Hindlimb muscle (tissue), 1 donor: Measurements from ENCODE around the gene PDE9A. TPM values are rescaled to one million over a fixed set of nuclear protein-coding genes. Genes with fewer than 3 reads are reported as not detected.

Experiments
- DNase-seq: peaks from one replicate; pipeline ENCODE4 v3.0.0-alpha.2; 2013
- polyA plus RNA-seq: library from polyadenylated mRNA; unstranded; fragments of 120-200 nt; gene quantifications from one replicate; pipeline ENCODE4 v1.2.1, GENCODE V29; 2013; ENCODE audit not compliant: insufficient read length

Gene PDE9A
- polyA plus RNA-seq, 1 donor: 7.5 TPM

DNA sequence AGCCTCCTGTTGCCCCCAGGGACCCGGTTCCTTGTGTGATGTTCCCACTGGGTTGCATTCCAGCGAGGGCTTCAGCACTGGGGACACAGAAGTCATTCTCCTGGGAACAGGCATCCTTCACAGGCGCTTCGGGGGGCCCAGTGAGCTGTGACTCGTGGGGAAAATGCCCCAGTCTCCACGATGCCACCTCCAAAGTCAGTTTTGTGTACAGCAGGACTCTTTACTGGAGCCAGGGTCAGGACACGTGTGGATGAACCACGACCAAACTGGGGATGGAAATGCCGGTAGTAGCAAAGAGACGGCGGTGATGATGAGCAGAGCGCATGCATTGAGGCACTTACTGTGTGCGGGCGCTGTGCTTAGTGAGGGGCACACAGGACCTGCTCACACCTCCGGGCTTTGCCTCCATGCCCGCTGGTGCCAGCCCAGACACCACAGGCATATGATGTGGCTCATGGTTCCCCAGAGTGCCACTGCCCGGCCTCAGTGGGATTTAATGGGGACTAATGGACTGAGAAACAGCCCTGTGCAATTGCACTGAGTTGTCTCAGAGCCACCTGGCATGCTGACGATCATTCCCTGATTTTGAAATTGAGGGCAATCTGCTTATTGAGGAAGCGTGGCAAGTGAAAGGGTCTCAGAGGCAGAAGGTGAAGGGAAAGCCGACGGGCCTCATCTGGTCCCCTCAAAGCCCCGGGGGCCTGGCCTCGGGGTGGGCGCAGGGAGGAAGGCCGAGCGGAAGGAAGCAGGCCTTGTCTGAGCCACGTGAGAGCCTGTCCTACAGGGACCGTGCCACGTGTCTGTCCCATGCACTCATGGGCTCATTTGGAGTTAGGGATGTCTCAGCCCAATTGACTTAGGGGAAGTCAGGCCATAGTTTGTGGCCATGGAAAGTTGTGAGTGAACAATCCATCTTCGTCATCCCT, 91.4 kb downstream of the PDE9A start:
- DNase-seq: no peak

GRCh38 chr21:42745511-42746239, 92.3 kb downstream of the PDE9A start:
- no peak for DNase-seq

DNA sequence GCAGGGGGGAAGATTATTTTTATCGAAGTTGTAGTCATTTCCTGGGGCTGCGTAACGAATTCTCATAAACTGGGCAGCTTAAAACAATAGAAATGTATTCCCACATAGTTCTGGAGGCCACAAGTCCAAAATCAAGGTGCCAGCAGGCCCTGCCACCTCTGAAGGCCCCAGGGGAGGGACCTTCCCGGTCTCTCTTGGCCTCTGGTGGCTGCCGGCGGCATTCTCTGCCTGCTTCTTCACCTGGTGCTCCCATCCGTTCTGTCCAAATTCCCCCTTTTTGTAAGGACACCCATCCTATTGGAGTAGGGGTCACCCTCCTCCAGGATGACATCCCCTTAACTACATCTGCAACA, 92.8 kb downstream of the PDE9A start:
- no peak for DNase-seq

- DNase-seq: no peak
Observed at GRCh38 chr21:42746593-42747275, 93.3 kb downstream of the PDE9A start.

- no peak for DNase-seq
Observed at GRCh38 chr21:42747276-42747701, 93.9 kb downstream of the PDE9A start.

DNA sequence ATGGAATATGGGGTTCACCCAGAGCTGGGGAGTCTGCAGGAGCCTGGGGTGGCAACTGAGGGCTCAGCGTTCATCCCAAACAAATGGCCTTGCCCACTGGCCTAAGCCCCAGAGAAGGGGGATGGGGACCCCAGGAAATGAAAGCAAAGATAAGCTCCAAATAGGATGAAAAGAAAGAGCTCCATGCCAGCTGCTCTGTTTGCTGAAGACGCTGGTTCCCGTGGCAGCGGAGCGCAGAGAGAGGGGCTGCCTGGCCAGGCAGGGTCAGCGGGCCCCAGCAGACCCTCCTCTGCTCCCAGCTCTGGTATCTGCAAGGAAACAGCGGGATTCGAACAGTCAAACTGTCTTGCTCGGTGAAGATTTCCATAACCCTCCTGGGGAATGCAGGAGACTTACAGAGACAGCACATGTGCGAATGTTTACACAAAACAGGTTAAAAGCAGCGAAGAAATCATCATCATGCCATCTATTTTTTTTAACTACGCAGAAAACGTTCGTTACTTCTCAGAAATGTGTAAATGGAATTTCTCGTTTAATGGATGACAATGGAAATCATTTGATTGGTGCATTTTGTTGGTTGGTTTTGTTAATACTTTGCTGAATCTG, 94.4 kb downstream of the PDE9A start:
- no peak for DNase-seq

DNA sequence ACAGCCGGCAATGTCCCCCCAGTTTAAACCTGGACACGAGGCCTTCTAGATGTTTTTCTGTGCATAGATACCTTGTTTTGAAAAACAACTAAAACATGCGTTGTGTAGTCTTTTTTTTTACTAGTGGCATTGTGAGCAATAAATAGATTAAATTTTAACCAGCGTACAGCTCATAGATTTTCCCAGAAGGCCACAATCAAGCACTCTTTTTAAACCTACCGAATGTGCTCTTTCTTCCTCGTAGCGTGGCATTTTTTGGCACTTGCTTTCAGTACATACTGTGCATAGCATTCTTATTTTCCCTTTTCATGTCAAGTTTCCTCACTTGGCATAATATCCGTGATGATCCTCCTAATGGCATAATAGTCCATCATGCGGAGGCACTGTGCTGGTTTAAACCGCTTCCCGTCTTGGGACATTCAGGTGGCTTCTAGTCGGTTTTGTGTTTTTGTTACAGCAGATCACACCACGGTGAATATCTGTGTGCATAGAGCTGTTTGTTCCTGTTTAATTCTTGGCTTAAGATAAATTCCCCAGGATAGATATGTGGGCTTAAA, 95.3 kb downstream of the PDE9A start:
- DNase-seq: no peak

DNA sequence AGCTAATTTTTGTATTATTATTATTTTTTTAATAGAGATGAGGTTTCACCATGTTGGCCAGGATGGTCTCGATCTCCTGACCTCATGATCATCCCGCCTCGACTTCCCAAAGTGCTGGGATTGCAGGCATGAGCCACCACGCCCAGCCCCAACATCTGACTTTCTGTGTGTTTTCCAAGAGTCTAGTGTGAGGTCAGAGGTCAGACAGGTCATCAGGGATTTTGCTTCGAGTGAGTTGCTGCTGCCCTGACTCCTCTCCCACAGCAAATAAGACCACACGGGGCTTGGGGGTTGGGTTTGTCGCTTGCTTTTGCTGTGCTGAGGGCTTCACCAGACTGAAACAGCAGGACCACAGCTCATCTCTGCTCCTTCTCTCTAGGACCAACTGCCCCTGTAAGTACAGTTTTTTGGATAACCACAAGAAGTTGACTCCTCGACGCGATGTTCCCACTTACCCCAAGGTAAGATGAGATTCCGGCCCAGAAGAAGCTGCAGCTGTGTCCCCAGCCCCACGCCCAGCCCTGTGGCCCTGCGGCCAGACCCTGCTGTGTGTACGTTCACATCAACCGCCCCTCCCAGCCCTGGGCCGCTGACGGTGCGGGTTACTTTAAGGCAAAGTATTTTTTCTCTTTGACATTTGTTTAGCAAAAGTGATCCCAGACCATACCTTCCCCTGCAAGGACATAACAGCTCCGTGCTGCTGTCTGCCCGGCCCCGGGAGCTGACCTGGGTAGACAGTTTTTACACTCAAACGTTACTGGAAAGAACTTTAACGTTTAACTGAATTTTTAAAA, 97.5 kb downstream of the PDE9A start:
- no peak for DNase-seq

DNA sequence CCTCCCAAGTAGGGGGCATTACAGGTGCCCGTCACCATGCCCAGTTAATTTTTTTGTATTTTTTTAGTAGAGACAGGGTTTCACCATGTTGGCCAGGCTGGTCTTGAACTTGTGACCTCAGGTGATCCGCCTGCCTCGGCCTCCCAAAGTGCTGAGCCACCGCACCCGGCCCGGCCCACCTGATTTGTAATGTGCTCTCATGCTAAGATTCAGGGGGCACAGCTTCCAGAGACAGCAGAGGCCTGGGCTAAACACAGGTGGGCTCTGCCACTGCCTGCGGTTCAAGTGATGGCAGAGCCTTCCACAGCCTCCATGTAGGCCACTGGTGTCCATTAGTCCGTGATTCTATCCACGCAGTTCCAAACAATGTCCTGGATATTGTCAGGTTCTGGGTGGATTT, 98.4 kb downstream of the PDE9A start:
- no peak for DNase-seq

DNA sequence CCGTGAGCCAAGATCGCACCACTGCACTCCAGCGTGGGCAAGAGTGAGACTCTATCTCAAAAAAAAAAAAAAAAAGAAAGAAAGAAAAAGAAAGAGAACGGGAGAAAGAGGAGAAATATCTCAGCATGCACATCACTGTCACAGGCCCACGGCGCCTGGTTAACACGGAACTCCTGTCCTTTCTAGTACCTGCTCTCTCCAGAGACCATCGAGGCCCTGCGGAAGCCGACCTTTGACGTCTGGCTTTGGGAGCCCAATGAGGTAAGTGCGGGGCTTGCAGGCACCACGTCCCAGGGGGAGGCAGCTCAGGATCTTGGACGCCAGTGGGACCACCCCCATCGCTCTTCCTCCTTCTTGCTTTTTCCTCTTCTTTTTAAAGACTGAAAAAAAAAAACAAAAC, 100.4 kb downstream of the PDE9A start:
- no peak for DNase-seq

DNA sequence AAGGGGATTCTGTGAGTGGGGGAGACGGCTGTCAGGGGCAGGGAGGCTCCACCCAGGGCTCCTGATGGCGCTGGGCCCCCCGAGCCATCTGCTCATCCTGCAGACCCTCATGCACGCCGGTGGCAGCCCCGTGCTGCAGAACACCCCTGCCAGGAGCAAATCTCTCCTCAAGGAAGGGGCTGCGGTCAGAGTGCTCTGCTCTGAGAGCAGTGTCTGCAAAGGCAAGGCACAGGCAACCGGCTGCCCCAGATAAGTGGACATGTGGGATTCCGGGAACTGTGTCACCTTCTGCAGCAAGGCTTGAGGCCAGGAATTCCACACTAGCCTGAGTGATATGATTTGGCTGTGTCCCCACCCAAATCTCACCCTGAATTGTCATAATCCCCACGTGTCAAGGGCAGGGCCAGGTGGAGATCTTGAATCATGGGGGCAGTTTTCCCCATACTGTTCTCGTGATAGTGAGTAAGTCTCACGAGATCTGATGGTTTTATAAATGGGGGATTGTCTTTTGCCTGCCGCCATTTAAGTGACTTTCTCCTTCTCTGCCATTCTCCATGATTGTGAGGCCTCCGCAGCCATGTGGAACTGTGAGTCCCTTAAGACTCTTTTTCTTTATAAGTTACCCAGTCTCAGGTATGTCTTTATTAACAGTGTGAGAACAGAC, 101.0 kb downstream of the PDE9A start:
- DNase-seq: no peak

DNA sequence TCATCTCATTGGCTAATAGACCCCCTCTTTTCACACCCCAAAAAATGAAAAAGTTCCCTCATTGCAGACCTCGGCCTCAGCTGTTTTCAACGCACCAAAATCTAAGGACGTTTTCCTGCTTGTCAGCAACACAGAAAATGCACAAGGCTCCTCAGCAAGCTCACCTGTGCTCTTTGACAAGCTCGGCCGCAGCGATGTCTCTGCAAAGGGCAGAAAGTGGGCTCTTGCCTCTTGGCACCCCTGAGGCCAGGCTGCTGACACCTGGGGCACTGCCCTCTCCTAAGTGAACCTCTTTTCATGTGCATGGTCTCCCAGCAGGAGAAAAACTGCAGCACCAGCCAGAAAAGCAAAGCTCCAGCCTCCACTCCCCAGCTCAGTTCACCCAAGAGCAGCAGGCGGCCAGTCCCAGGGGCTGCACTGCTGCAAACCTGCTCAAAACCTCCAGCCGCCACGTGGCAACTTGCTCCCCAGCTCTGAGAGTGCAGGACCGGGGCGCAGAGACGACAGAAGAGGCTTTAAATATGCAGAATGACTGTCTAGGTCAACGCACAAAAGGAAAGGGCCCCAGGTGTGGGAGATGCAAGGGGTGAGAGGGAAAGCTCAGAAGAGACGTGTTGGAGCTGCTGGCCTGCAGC, 101.7 kb downstream of the PDE9A start:
- DNase-seq: no peak

DNA sequence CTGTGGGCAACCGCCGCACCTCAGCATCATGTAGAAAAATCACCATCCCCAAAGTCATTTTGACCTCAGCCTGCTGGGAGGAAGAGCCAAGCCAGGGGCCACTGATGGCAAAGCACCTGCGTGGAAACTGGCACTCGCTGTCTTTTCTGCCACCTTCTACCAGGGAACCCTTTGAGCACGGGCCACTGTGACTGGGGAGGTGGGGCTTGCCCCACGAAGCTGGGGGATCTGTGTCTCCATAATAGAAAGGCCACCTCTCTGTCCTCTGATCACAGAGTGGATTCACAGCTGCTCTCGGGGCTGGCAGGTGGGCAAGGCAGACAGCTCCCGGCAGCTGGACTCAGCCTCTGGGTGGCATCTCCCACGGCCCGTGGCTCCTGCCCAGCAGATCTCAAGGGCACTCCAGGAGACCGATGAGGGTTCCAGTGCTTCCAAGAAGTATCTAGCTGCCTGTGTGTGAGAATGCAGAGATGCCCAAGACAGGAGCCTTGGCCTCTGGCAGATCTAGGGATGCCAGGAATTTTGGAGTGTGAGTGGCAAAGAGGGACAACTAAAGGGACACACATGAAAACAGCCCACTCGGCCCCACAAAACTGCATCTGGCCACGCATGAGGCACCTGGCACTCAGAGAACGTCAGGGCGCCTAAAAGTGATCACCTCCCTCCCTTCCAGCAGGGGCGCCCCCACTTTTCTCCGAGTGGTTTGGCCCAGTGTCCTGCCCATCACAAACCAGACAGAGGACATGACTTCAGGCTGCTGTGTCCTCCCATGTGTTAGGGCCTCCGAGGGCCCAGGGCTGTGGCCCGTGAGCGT, 102.6 kb downstream of the PDE9A start:
- DNase-seq: no peak

- DNase-seq: no peak
Observed at GRCh38 chr21:42756580-42757250, 103.3 kb downstream of the PDE9A start.

- no peak for DNase-seq
Observed at GRCh38 chr21:42757422-42757821, 104.0 kb downstream of the PDE9A start.

DNA sequence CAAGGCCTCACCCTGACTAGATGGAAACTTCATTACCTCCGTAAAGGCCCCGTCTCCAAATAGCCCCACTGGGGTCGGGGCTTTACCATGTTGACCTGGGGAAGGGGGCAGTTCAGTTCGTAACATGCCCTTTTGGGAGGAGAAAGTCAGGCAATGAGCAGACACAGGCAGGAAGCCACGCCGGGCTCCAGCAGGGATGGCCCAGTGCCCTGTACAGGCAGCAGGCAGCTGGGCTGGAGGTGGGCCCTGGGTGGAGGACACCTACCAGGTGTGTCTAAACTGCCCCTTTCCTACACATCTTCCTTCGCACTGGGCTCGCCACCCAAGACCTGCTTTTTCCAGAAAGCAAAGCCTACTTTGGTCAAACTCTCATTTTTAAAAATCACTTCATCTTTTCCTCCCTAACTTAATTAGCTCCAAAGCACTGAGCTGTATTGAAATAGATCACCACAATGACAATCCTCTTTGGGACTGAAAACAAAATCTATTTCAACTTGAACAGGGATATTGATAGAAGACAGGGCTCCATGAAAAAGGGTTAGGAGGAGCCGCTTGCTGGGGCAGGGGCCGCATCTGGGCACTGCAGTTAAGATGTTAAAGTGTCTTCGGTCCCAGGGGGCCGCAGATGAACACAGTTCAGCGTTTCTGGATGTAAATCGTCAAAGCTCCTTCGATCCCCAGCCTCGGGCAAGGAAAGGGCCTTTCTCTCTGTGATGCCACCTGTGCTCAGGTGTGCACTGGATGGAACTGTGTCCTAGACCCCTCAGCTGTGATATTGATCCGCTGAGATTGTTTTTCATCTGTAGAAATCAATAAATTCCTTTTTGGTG, 104.6 kb downstream of the PDE9A start:
- DNase-seq: no peak

- DNase-seq: no peak
Observed at GRCh38 chr21:42758721-42759593, 105.5 kb downstream of the PDE9A start.
